ENCODE measurements around the gene ERICH4.
"Not testable (repeated sequence)": the region's sequence is repeated elsewhere in the genome, so short reads cannot be mapped to it uniquely, and the experiment has no call there.

The ERICH4 gene

GRCh38 chr19:41478875-41479756, 36.2 kb downstream of the ERICH4 start:
- DNase-seq, result no peak

- no peak for DNase-seq
Observed at GRCh38 chr19:41479757-41480191, 36.8 kb downstream of the ERICH4 start.

GRCh38 chr19:41480336-41480735, 37.4 kb downstream of the ERICH4 start:
- DNase-seq, result no peak

GRCh38 chr19:41484822-41485221, 41.9 kb downstream of the ERICH4 start:
- DNase-seq, result no peak

- not testable (repeated sequence) for DNase-seq
Observed at GRCh38 chr19:41486953-41487352, 44.0 kb downstream of the ERICH4 start.

GRCh38 chr19:41492843-41493242, 49.9 kb downstream of the ERICH4 start:
- DNase-seq, result no peak
